ENCODE measurements around the gene TGM2. TPM values are rescaled to one million over a fixed set of nuclear protein-coding genes. Genes with fewer than 3 reads are reported as not detected.

The TGM2 gene
- total and polyA plus RNA-seq, 2 donors (not counting 1 experiment from before 2014, with no cell fraction given), result 2.4 to 60.8 TPM

DNA sequence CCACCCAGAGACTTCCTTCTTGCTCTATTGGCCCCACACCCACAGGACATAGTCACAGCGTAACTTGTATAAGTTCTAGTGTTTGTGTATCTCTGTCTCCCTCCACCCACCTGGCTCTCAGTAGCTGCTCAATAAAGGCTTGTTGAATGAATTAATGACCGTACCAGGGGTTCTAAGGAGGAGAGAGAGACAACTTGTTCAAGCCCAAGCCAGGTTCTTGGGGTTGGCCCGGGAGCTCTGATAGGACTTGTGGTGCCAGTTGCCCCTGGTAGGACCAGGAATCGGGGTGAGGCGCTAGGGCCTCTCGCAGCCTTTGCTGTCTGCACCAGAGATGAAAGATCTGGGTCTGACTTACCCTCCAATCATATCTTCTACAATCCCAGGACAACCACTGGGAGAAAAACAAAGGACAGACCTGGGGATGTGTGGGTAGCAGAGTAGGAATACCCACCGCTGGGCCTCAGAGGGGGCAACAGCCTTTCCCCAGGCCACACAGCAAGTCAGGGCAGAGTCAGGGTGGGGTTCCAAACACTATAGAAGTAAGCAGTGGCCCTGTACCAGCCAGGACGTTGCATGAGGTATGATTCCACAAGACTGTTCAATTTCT is 5.3 kb upstream of the TGM2 start:
- Histone ChIP-seq H3K9ac (ENCODE audit: low read length) (no peak overlapping the region), H2AFZ (ENCODE audit: insufficient read depth, low read depth, low read length, poor library complexity, severe bottlenecking) (no peak overlapping the region), H3K4me2 (replicated peaks; ENCODE audit: low read depth, low read length, poor library complexity, severe bottlenecking) (no peak overlapping the region), H3K4me1 (ENCODE audit: control insufficient read depth in 2 of 2, insufficient read depth in 2 of 2, low read length in 2 of 2) (peaks cover 12 to 22% of the 10 kb centered on the region in 2 donors), H3K79me2 (ENCODE audit: control insufficient read depth, insufficient read depth, low read length) (no peaks in the 10 kb centered on the region), H3K27me3 (replicated peaks in 1 of 4; ENCODE audit: control extremely low read depth in 1 of 4, control insufficient read depth in 3 of 4, insufficient read depth in 4 of 4, low read length in 3 of 4) (peaks cover 0 to 3% (median 1%) of the 10 kb centered on the region in 4 experiments), H3K9me3 (ENCODE audit: control extremely low read depth in 1 of 3, control insufficient read depth in 2 of 3, insufficient read depth in 1 of 3, low read length in 2 of 3) (no peaks in the 10 kb centered on the region), H3K36me3 (replicated peaks in 1 of 2; ENCODE audit: control extremely low read depth in 1 of 2, control insufficient read depth in 1 of 2, extremely low read depth in 1 of 2, insufficient read depth in 2 of 2, low read length in 1 of 2) (no peaks in the 10 kb centered on the region), H3K27ac (ENCODE audit: low read length in 2 of 2) (no peak overlapping the region), H3K4me3 (ENCODE audit: control extremely low read depth in 1 of 5, extremely low read depth in 1 of 5, insufficient read depth in 1 of 5, low read depth in 2 of 5, low read length in 4 of 5) (no peak overlapping the region), H4K20me1 (ENCODE audit: control insufficient read depth, insufficient read depth, low read length, poor library complexity, severe bottlenecking) (no peaks in the 10 kb centered on the region)
- no peak overlapping the region for H3K27ac Mint-ChIP-seq
- ChIA-PET CTCF (interaction anchor here (0.6 to 6.0 kb wide), 5 partner anchors 51 to 173 kb away, joined by 3 to 68 read pairs (median 8); no protein-coding TSS in a partner anchor), POLR2A (no interaction called here)
- no peak for ATAC-seq (ENCODE audit: low read depth)
- no peak for DNase-seq
- intact Hi-C loops (cut with micrococcal nuclease), result no loop called here
- WGBS (ENCODE audit: insufficient coverage), result 67% methylated on average over 2 of the region's 8 CpGs
- H3K27me3 Mint-ChIP-seq, result no peaks in the 10 kb centered on the region
- peaks cover 22% of the 10 kb centered on the region for H3K4me1 Mint-ChIP-seq
- no peak for TF ChIP-seq EZH2 (IDR thresholded peaks at IDR 0.05; ENCODE audit: borderline replicate concordance, insufficient read depth, low read depth, low read length, poor library complexity, severe bottlenecking)
- TF ChIP-seq, protein P1, sequence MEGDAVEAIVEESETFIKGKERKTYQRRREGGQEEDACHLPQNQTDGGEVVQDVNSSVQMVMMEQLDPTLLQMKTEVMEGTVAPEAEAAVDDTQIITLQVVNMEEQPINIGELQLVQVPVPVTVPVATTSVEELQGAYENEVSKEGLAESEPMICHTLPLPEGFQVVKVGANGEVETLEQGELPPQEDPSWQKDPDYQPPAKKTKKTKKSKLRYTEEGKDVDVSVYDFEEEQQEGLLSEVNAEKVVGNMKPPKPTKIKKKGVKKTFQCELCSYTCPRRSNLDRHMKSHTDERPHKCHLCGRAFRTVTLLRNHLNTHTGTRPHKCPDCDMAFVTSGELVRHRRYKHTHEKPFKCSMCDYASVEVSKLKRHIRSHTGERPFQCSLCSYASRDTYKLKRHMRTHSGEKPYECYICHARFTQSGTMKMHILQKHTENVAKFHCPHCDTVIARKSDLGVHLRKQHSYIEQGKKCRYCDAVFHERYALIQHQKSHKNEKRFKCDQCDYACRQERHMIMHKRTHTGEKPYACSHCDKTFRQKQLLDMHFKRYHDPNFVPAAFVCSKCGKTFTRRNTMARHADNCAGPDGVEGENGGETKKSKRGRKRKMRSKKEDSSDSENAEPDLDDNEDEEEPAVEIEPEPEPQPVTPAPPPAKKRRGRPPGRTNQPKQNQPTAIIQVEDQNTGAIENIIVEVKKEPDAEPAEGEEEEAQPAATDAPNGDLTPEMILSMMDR (IDR thresholded peaks at IDR 0.05), result no peak
- no peaks in the 10 kb centered on the region for H3K9me3 Mint-ChIP-seq (ENCODE audit: insufficient read depth)
- H3K4me3 Mint-ChIP-seq, result peak overlapping the region; percentile 11

DNA sequence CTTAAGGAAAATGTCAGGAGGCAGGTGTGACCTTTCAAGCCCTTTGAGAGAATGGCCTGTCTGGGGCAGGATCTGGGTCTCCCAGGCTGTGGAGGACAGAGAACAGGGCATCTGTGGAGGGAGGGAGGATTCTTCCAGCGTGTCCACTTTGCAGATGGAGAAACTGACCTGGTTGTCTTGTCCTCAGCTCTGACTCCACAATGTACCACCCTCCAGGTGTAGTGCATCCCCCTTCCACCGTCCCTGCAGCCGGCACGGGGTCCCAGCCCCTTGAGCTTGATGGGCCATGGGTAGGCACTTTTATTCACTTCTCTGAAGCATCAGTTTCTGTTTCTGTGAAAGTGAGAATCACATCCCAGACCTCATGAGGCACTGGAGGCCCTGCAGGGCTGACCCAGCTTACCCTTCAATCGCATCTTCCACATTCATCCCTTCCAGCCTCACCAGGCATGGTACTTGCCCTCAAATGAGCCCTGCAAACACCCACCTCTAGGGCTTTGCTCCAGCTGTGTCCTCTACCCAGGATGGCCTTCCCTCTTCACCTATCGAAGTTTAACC is 4.6 kb upstream of the TGM2 start:
- H3K4me1 ChIP-seq (ENCODE audit: control insufficient read depth in 2 of 2, insufficient read depth in 2 of 2, low read length in 2 of 2), result peaks cover 18 to 27% of the 10 kb centered on the region in 2 donors
- no peak overlapping the region for H3K27ac ChIP-seq (ENCODE audit: low read length in 2 of 2)
- Mint-ChIP-seq H3K27me3 (no peaks in the 10 kb centered on the region), H3K27ac (no peak overlapping the region), H3K9me3 (ENCODE audit: insufficient read depth) (no peaks in the 10 kb centered on the region), H3K4me3 (peak overlapping the region; percentile 11), H3K4me1 (peaks cover 25% of the 10 kb centered on the region)
- no peak overlapping the region for H2AFZ ChIP-seq (ENCODE audit: insufficient read depth, low read depth, low read length, poor library complexity, severe bottlenecking)
- H3K36me3 ChIP-seq (replicated peaks in 1 of 2; ENCODE audit: control extremely low read depth in 1 of 2, control insufficient read depth in 1 of 2, extremely low read depth in 1 of 2, insufficient read depth in 2 of 2, low read length in 1 of 2), result no peaks in the 10 kb centered on the region
- DNase-seq (no peak), ATAC-seq (ENCODE audit: low read depth) (no peak)
- H3K4me2 ChIP-seq (replicated peaks; ENCODE audit: low read depth, low read length, poor library complexity, severe bottlenecking), result no peak overlapping the region
- 98% methylated on average over 5 of the region's 6 CpGs for WGBS (ENCODE audit: insufficient coverage)
- no peak for TF ChIP-seq EZH2 (IDR thresholded peaks at IDR 0.05; ENCODE audit: borderline replicate concordance, insufficient read depth, low read depth, low read length, poor library complexity, severe bottlenecking)
- TF ChIP-seq, protein P1 (IDR thresholded peaks at IDR 0.05), result no peak
- H3K9me3 ChIP-seq (ENCODE audit: control extremely low read depth in 1 of 3, control insufficient read depth in 2 of 3, insufficient read depth in 1 of 3, low read length in 2 of 3), result peaks cover 0 to 3% (median 0%) of the 10 kb centered on the region in 3 donors
- ChIA-PET POLR2A (no interaction called here), CTCF (interaction anchor here (0.6 to 6.0 kb wide), 4 partner anchors 51 to 111 kb away, joined by 3 to 68 read pairs (median 35); no protein-coding TSS in a partner anchor)
- H3K9ac ChIP-seq (ENCODE audit: low read length), result no peak overlapping the region
- intact Hi-C loops (cut with micrococcal nuclease), result no loop called here
- no peaks in the 10 kb centered on the region for H3K79me2 ChIP-seq (ENCODE audit: control insufficient read depth, insufficient read depth, low read length)
- no peaks in the 10 kb centered on the region for H4K20me1 ChIP-seq (ENCODE audit: control insufficient read depth, insufficient read depth, low read length, poor library complexity, severe bottlenecking)
- peaks cover 0 to 5% (median 0%) of the 10 kb centered on the region in 4 experiments for H3K27me3 ChIP-seq (replicated peaks in 1 of 4; ENCODE audit: control extremely low read depth in 1 of 4, control insufficient read depth in 3 of 4, insufficient read depth in 4 of 4, low read length in 3 of 4)
- H3K4me3 ChIP-seq (ENCODE audit: control extremely low read depth in 1 of 5, extremely low read depth in 1 of 5, insufficient read depth in 1 of 5, low read depth in 2 of 5, low read length in 4 of 5), result no peak overlapping the region
